A549 (cell line): ENCODE data around the gene DYSF.

ENCODE experiments used
- BHLHE40 ChIP-seq: IDR thresholded peaks from 2 replicates; pipeline ENCODE4 v1.6.1; 2012; ENCODE audit warnings: low read depth, low read length, inconsistent platforms
- CBX2 ChIP-seq: fragments of 200-600 bp; sonication (generic); IDR thresholded peaks from 2 replicates; pipeline ENCODE4 v1.6.1; 2016; ENCODE audit warnings: low read depth, mild to moderate bottlenecking, borderline replicate concordance
- CHD2 ChIP-seq: fragments of 150-350 bp; IDR thresholded peaks from 2 replicates; pipeline ENCODE4 v1.6.1; 2014; ENCODE audit warnings: low read length; ENCODE audit not compliant: partially characterized antibody
- CTCF ChIP-seq: fragments of >200 bp; sonication (Bioruptor Twin); formaldehyde crosslinking; IDR thresholded peaks from 3 replicates; pipeline ENCODE4 v1.5.1; 2016
- JUNB ChIP-seq: fragments of >200 bp; sonication (Bioruptor Twin); formaldehyde crosslinking; IDR thresholded peaks from 2 replicates; pipeline ENCODE4 v1.6.1; 2016
- MYC ChIP-seq: IDR thresholded peaks from 2 replicates; pipeline ENCODE4 v1.6.1; 2012; ENCODE audit warnings: mild to moderate bottlenecking, inconsistent platforms, low read length, improper control_type of control experiment, borderline replicate concordance
- POLR2A ChIP-seq: IDR thresholded peaks from 2 replicates; pipeline ENCODE4 v1.6.1; 2012; ENCODE audit warnings: mild to moderate bottlenecking, low read length
- POLR2AphosphoS2 ChIP-seq: conservative IDR thresholded peaks from 2 replicates; pipeline ENCODE4 v1.6.1; 2012; ENCODE audit warnings: low read length, improper control_type of control experiment, inconsistent platforms
- RAD21 ChIP-seq, 2 experiments: fragments of >200 bp in 1 of 2; sonication (Bioruptor Twin) in 1 of 2; formaldehyde crosslinking in 1 of 2; IDR thresholded peaks in 1 of 2; conservative IDR thresholded peaks in 1 of 2; 2 replicates in 1 of 2; 3 replicates in 1 of 2; pipeline ENCODE4 v1.6.1; 2012 to 2018; ENCODE audit warnings: inconsistent platforms in 1 of 2
- RCOR1 ChIP-seq: fragments of 150-350 bp; IDR thresholded peaks from 2 replicates; pipeline ENCODE4 v1.6.1; 2014; ENCODE audit warnings: antibody characterized with exemption, low read length, low read depth
- USF2 ChIP-seq: fragments of 450-650 bp; IDR thresholded peaks from 2 replicates; pipeline ENCODE4 v1.6.1; 2014; ENCODE audit warnings: antibody characterized with exemption
- ZFP36 ChIP-seq: fragments of 450-650 bp; IDR thresholded peaks from 2 replicates; pipeline ENCODE4 v1.6.1; 2014; ENCODE audit warnings: borderline replicate concordance; ENCODE audit not compliant: partially characterized antibody
- TF ChIP-seq, protein P1 (sequence below): IDR thresholded peaks from 2 replicates; pipeline ENCODE4 v1.6.1; 2012

DNA sequence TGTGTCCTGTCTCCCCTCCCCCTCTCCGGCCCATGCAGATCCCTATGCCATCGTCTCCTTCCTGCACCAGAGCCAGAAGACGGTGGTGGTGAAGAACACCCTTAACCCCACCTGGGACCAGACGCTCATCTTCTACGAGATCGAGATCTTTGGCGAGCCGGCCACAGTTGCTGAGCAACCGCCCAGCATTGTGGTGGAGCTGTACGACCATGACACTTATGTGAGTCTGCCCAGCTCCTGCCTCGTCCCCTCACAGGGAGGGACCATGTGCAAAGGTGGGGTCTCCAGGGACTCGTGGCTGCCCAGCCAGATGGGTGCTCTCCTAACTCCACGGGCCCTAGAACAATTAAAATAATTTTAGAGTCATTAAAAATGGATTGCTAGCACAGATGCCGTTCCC is 145.2 kb downstream of the DYSF start:
- TF ChIP-seq BHLHE40 (no peak), POLR2A (no peak), CTCF (no peak), RCOR1 (no peak), ZFP36 (no peak), CHD2 (no peak), USF2 (no peak), JUNB (no peak), RAD21 (conservative IDR thresholded peaks at IDR 0.05 in 1 of 2, IDR thresholded peaks at IDR 0.05 in 1 of 2) (no peak), CBX2 (no peak), POLR2AphosphoS2 (no peak), MYC (no peak)
- TF ChIP-seq, protein P1, sequence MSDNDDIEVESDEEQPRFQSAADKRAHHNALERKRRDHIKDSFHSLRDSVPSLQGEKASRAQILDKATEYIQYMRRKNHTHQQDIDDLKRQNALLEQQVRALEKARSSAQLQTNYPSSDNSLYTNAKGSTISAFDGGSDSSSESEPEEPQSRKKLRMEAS: no peak
